SK-N-SH (cell line): Measurements from ENCODE around the gene LIME1. TPM values are rescaled to one million over a fixed set of nuclear protein-coding genes. Genes with fewer than 3 reads are reported as not detected.
A peak's percentile ranks its signal among the peaks of the same experiment; 100 is the strongest.

Source experiments
- CTCF ChIA-PET: fragments of 300-600, 350-600 bp; formaldehyde crosslinking; extraction: SDS; loops from one replicate; lab custom pipeline; 2021; lab: Yijun Ruan, JAX
- POLR2A ChIA-PET: fragments of 350-600 bp; sonication (Branson Sonifier 250); formaldehyde crosslinking; extraction: SDS; loops from one replicate; lab custom pipeline; 2020; ENCODE audit warnings: antibody characterized with exemption, inconsistent platforms; lab: Yijun Ruan, JAX
- DNase-seq: peaks from one replicate; pipeline ENCODE4 v3.0.0; 2012
- H2AFZ ChIP-seq: fragments of 200-600 bp; sonication (generic); 2 replicates; pipeline ENCODE4 v1.8.1; 2016; ENCODE audit warnings: antibody characterized with exemption, mild to moderate bottlenecking, low read depth
- H3F3A ChIP-seq: fragments of 200-600 bp; sonication (generic); replicated peaks from 2 replicates; pipeline ENCODE3; 2016; ENCODE audit warnings: antibody characterized with exemption, mild to moderate bottlenecking; ENCODE audit not compliant: insufficient read depth
- H3K27ac ChIP-seq, 2 experiments: fragments of 200-500 bp in 1 of 2; fragments of 200-600 bp in 1 of 2; sonication (Bioruptor generic) in 1 of 2; sonication (generic), shearing (Covaris generic) in 1 of 2; 2 replicates each; pipeline versions ENCODE4 v1.5.1 to v1.6.1; 2014 to 2016; ENCODE audit warnings: low read depth in 2 of 2, inconsistent platforms in 1 of 2, low read length in 1 of 2, mild to moderate bottlenecking in 1 of 2, mixed read lengths in 1 of 2
- H3K27me3 ChIP-seq: fragments of 200-600 bp; sonication (generic), shearing (Covaris generic); 2 replicates; pipeline ENCODE4 v1.6.1; 2016; ENCODE audit warnings: mixed run types; ENCODE audit not compliant: insufficient read depth
- H3K36me3 ChIP-seq, 2 experiments: fragments of 200-500 bp in 1 of 2; fragments of 200-600 bp in 1 of 2; sonication (Bioruptor generic) in 1 of 2; sonication (generic) in 1 of 2; replicated peaks in 1 of 2; 2 replicates each; pipeline versions ENCODE3 to v1.5.1; 2014 to 2016; ENCODE audit warnings: low read length in 1 of 2, mild to moderate bottlenecking in 1 of 2; ENCODE audit not compliant: insufficient read depth in 2 of 2, control insufficient read depth in 1 of 2
- H3K4me1 ChIP-seq, 2 experiments: fragments of 200-500 bp in 1 of 2; fragments of 200-600 bp in 1 of 2; sonication (Bioruptor generic) in 1 of 2; sonication (generic), shearing (Covaris generic) in 1 of 2; 2 replicates each; pipeline versions ENCODE4 v1.5.1 to v1.6.1; 2014 to 2016; ENCODE audit warnings: low read depth in 1 of 2, low read length in 1 of 2, mixed run types in 1 of 2; ENCODE audit not compliant: insufficient read depth in 2 of 2, control insufficient read depth in 1 of 2
- H3K4me2 ChIP-seq: fragments of 200-600 bp; sonication (generic), shearing (Covaris generic); 2 replicates; pipeline ENCODE4 v1.6.1; 2017; ENCODE audit warnings: mixed run types
- H3K4me3 ChIP-seq, 2 experiments: fragments of 200-500 bp in 1 of 2; fragments of 200-600 bp in 1 of 2; sonication (Bioruptor generic) in 1 of 2; sonication (generic), shearing (Covaris generic) in 1 of 2; 2 replicates each; pipeline versions ENCODE4 v1.5.1 to v1.8.1; 2014 to 2016; ENCODE audit warnings: low read depth in 2 of 2, inconsistent platforms in 1 of 2, low read length in 1 of 2, mild to moderate bottlenecking in 1 of 2, mixed read lengths in 1 of 2, moderate library complexity in 1 of 2
- H3K79me2 ChIP-seq: fragments of 200-600 bp; sonication (generic); 2 replicates; pipeline ENCODE4 v1.8.1; 2017; ENCODE audit warnings: mild to moderate bottlenecking; ENCODE audit not compliant: insufficient read depth
- H3K9ac ChIP-seq: fragments of 200-600 bp; sonication (generic); 2 replicates; pipeline ENCODE4 v1.6.1; 2017; ENCODE audit warnings: mixed run types
- H3K9me2 ChIP-seq: fragments of 200-600 bp; sonication (generic); 2 replicates; pipeline ENCODE4 v1.6.1; 2017; ENCODE audit warnings: mixed run types
- H3K9me3 ChIP-seq: fragments of 200-600 bp; sonication (generic); 2 replicates; pipeline ENCODE4 v1.6.1; 2017; ENCODE audit warnings: mixed run types, mild to moderate bottlenecking, moderate library complexity
- H4K20me1 ChIP-seq: fragments of 200-600 bp; sonication (generic); 2 replicates; pipeline ENCODE4 v1.6.1; 2017; ENCODE audit warnings: mild to moderate bottlenecking, mixed run types; ENCODE audit not compliant: insufficient read depth
- CHD2 ChIP-seq: fragments of 150-350 bp; IDR thresholded peaks from 2 replicates; pipeline ENCODE4 v1.6.1; 2018; ENCODE audit warnings: low read length; ENCODE audit not compliant: partially characterized antibody
- CTCF ChIP-seq: fragments of 200-600 bp; sonication (generic); IDR thresholded peaks from 2 replicates; pipeline ENCODE4 v1.6.1; 2017; ENCODE audit warnings: antibody characterized with exemption, mild to moderate bottlenecking, moderate library complexity
- EP300 ChIP-seq, 2 experiments: IDR thresholded peaks; 2 replicates each; pipeline versions ENCODE4 v1.4.0 to v1.6.1; 2012; ENCODE audit warnings: borderline replicate concordance in 1 of 2, low read depth in 1 of 2, low read length in 1 of 2
- FOSL2 ChIP-seq: IDR thresholded peaks from 2 replicates; pipeline ENCODE4 v1.4.0; 2012; ENCODE audit warnings: low read depth, mild to moderate bottlenecking, moderate library complexity, borderline replicate concordance
- FOXM1 ChIP-seq: IDR thresholded peaks from 2 replicates; pipeline ENCODE4 v1.4.0; 2012; ENCODE audit warnings: low read depth, mild to moderate bottlenecking
- GABPA ChIP-seq: IDR thresholded peaks from 2 replicates; pipeline ENCODE4 v1.4.0; 2012; ENCODE audit warnings: low read depth, mild to moderate bottlenecking
- IRF3 ChIP-seq: fragments of 150-350 bp; IDR thresholded peaks from 2 replicates; pipeline ENCODE4 v1.6.1; 2016; ENCODE audit warnings: mild to moderate bottlenecking, low read depth, low read length
- MEF2A ChIP-seq: IDR thresholded peaks from 2 replicates; pipeline ENCODE4 v1.4.0; 2012; ENCODE audit warnings: low read depth, borderline replicate concordance
- NFIC ChIP-seq: IDR thresholded peaks from 2 replicates; pipeline ENCODE4 v1.4.0; 2012; ENCODE audit warnings: borderline replicate concordance
- NRF1 ChIP-seq: IDR thresholded peaks from 2 replicates; pipeline ENCODE4 v1.6.1; 2012; ENCODE audit warnings: low read depth, mild to moderate bottlenecking, low read length
- RAD21 ChIP-seq: IDR thresholded peaks from 2 replicates; pipeline ENCODE4 v1.6.1; 2012; ENCODE audit warnings: mild to moderate bottlenecking, low read length
- RCOR1 ChIP-seq: fragments of 150-350 bp; IDR thresholded peaks from 2 replicates; pipeline ENCODE4 v1.6.1; 2017; ENCODE audit warnings: antibody characterized with exemption, low read length
- REST ChIP-seq: IDR thresholded peaks from 2 replicates; pipeline ENCODE4 v1.6.1; 2012; ENCODE audit warnings: mild to moderate bottlenecking, low read depth, low read length, moderate library complexity
- RXRA ChIP-seq: IDR thresholded peaks from 2 replicates; pipeline ENCODE4 v1.4.0; 2012; ENCODE audit warnings: low read depth, mild to moderate bottlenecking, borderline replicate concordance
- SIN3A ChIP-seq: IDR thresholded peaks from 2 replicates; pipeline ENCODE4 v1.6.1; 2012; ENCODE audit warnings: low read depth, mild to moderate bottlenecking, low read length, moderate library complexity, borderline replicate concordance
- TAF1 ChIP-seq: IDR thresholded peaks from 2 replicates; pipeline ENCODE4 v1.6.1; 2012; ENCODE audit warnings: low read depth, mild to moderate bottlenecking, low read length, moderate library complexity, borderline replicate concordance
- ZBTB33 ChIP-seq: IDR thresholded peaks from 2 replicates; pipeline ENCODE4 v1.4.0; 2012; ENCODE audit warnings: low read depth, borderline replicate concordance
- WGBS: methylation state at CpG from one replicate; pipeline ENCODE4 v1.1.6; 2017; ENCODE audit warnings: low lambda C conversion rate; 5-methylcytosine and 5-hydroxymethylcytosine counted together
- polyA plus RNA-seq, 3 experiments: library from polyadenylated mRNA; depleted of rRNA; stranded (reverse); fragments of >200 nt; gene quantifications; 2 replicates each; pipeline ENCODE4 v1.2.3, GENCODE V29; 2012
- TF ChIP-seq, protein P1 (sequence below): fragments of 150-350 bp; IDR thresholded peaks from 2 replicates; pipeline ENCODE4 v1.6.1; 2017; ENCODE audit warnings: antibody characterized with exemption, low read length, low read depth, borderline replicate concordance
- TF ChIP-seq, protein P2 (sequence below): IDR thresholded peaks from 2 replicates; pipeline ENCODE4 v1.4.0; 2012; ENCODE audit warnings: low read depth, borderline replicate concordance
- TF ChIP-seq, protein P3 (sequence below): IDR thresholded peaks from 2 replicates; pipeline ENCODE4 v1.4.0; 2012; ENCODE audit warnings: low read depth

Gene LIME1
- polyA plus RNA-seq, 1 of the 3 experiments (the other 2 are of a cell fraction), result 10.9 TPM

- CTCF ChIA-PET, result interaction anchor here (0.9 to 1.6 kb wide), 3 partner anchors 30 to 265 kb away, joined by 3 to 4 read pairs (median 4); no protein-coding TSS in a partner anchor
- Histone ChIP-seq H3K9ac (peak overlapping the region; percentile 89; the same call in 1 of the 2 replicates), H3K27me3 (no peaks in the 10 kb centered on the region), H3K4me1 (peaks cover 0 to 20% of the 10 kb centered on the region in 2 experiments; a peak in 1 of 4 replicates), H3F3A (peaks cover 4% of the 10 kb centered on the region), H3K9me2 (no peaks in the 10 kb centered on the region), H3K36me3 (peaks cover 39 to 62% of the 10 kb centered on the region in 2 experiments), H4K20me1 (0 out of 2 replicates have a peak, but pooled peaks cover 3% of the 10 kb centered on the region), H3K4me3 (peak overlapping the region; percentile 70 to 90; a peak in 3 of 4 replicates), H3K79me2 (peaks cover 93% of the 10 kb centered on the region), H3K9me3 (peaks cover 7% of the 10 kb centered on the region), H3K27ac (no peak overlapping the region), H2AFZ (no peak overlapping the region), H3K4me2 (peak overlapping the region; percentile 92)
- DNase-seq, result no peak
- whole genome bisulfite sequencing, result 87% methylated on average over 16 of the region's 17 CpGs
- POLR2A ChIA-PET, result interaction anchor here (2.6 kb wide), 1 partner anchor 12 kb away, joined by 22 read pairs; the partner anchor contains the start of gene TNFRSF6B
- TF ChIP-seq RAD21, result no peak
- TF ChIP-seq, protein P1, sequence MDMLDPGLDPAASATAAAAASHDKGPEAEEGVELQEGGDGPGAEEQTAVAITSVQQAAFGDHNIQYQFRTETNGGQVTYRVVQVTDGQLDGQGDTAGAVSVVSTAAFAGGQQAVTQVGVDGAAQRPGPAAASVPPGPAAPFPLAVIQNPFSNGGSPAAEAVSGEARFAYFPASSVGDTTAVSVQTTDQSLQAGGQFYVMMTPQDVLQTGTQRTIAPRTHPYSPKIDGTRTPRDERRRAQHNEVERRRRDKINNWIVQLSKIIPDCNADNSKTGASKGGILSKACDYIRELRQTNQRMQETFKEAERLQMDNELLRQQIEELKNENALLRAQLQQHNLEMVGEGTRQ, result no peak
- TF ChIP-seq MEF2A, result no peak
- TF ChIP-seq SIN3A, result no peak
- TF ChIP-seq GABPA, result no peak
- TF ChIP-seq, protein P2, sequence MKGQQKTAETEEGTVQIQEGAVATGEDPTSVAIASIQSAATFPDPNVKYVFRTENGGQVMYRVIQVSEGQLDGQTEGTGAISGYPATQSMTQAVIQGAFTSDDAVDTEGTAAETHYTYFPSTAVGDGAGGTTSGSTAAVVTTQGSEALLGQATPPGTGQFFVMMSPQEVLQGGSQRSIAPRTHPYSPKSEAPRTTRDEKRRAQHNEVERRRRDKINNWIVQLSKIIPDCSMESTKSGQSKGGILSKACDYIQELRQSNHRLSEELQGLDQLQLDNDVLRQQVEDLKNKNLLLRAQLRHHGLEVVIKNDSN, result no peak
- no peak for TF ChIP-seq FOXM1
- TF ChIP-seq CHD2, result no peak
- no peak for TF ChIP-seq RCOR1
- no peak for TF ChIP-seq RXRA
- TF ChIP-seq NRF1, result no peak
- no peak for TF ChIP-seq ZBTB33
- TF ChIP-seq EP300 (IDR thresholded peaks at IDR 0.05; ENCODE audit: borderline replicate concordance in 1 of 2, low read depth in 1 of 2, low read length in 1 of 2), result no peak
- TF ChIP-seq TAF1, result no peak
- no peak for TF ChIP-seq CTCF
- TF ChIP-seq, protein P3, sequence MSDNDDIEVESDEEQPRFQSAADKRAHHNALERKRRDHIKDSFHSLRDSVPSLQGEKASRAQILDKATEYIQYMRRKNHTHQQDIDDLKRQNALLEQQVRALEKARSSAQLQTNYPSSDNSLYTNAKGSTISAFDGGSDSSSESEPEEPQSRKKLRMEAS, result no peak
- TF ChIP-seq REST, result no peak
- no peak for TF ChIP-seq IRF3
- TF ChIP-seq FOSL2, result no peak
- TF ChIP-seq NFIC, result no peak
Measured at GRCh38 chr20:63709149-63709527, 27.3 kb upstream of the LIME1 start.
